HG03378 (cell line): Measurements from ENCODE around the gene PRF1.
"Not testable (repeated sequence)": the region's sequence is repeated elsewhere in the genome, so short reads cannot be mapped to it uniquely, and the experiment has no call there.

Experiments
- ATAC-seq: cut with Tn5 transposase; IDR thresholded peaks from one replicate; pipeline ENCODE4 v1.9.1; 2021; ENCODE audit warnings: mild to moderate bottlenecking, moderate library complexity; ENCODE audit not compliant: unreplicated experiment

The PRF1 gene

DNA sequence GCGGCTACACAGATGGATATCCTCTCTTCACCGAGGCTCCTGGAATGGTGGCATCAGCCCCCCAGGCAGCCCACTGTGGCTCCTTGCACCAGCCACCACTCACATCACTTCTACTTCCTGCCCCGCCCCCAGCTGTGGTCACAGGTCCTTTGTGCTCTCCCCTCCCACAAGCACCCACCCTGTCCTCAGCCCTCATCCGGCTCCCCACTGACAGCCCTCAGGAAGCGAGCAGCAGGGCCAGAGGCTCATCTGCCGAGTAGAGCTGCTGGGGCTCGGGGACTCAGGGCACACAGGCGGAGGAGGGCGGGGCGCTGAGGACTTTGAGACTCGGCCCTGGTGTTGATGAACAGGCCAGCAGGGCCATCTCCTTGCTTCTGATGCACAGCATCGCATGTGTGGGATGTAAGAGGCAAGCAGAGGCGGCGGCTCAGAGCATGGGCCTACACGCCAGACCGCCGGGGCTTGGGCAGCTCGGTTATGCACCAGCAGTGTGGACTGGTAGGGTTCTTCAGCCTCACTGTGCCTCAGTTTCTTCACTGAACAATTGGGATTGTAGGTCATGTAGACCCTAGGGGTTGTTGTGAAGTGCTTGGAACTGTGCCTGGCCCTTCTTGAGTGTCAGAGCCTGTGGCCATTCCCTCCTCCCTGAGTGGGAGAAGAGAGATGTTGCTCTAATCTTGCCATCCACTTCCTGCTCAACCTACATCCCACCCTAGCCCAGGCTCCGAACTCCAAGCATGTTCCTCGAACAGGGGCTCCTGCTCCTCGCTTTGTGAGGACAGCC, at the start of gene PRF1:
Gene PRF1, minus strand, starts transcription at position 77 of the 784 bp plus-strand sequence. CDS start 1,839 bp downstream, outside the sequence.
- no peak for ATAC-seq

GRCh38 chr10:70651661-70652060, 49.1 kb upstream of the PRF1 start:
- ATAC-seq, result no peak

- ATAC-seq, result no peak
Measured at GRCh38 chr10:70650718-70651117, 48.2 kb upstream of the PRF1 start.

- ATAC-seq, result no peak
Measured at GRCh38 chr10:70650104-70650503, 47.6 kb upstream of the PRF1 start.

DNA sequence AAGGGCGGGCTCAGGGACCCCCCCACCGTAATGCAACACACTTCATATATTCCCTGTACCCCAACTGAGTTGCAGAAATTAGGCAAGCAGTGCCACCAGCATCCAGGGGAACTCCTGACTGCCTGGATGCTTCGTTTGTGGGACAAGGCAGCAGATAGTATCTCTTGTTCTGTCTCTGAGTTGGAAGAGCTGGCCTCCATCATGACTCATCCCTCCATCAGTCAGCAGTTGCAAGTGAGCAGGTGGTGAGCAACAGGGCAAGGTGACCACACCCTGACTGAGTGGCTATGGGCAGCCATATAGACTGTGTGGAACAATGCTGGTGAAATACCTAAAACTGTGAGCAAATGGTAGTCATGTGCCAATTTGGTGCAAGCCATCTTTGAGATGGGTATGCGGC, 47.0 kb upstream of the PRF1 start:
- no peak for ATAC-seq

DNA sequence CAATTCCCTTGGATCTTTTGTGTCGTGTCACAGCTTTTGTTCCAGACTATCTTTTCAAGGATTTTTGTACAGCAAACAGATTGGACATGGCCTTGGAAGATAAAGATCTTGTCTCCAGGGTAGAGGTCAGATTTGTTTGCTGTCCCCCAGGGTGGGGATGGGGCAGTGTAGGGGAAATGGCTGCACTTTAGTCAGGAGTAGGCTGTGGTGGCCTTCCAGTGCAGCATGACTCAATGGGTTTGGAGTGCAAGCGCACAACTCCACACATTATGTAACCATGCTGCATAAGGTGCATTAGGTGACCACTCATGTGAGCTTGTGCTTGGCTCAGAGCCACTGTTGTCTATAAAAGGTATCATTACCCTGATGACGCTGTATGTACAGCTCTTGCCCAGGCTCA, 45.9 kb upstream of the PRF1 start:
- no peak for ATAC-seq

GRCh38 chr10:70647086-70647485, 44.5 kb upstream of the PRF1 start:
- no peak for ATAC-seq

- not testable (repeated sequence) for ATAC-seq
Measured at GRCh38 chr10:70644959-70645358, 42.4 kb upstream of the PRF1 start.

DNA sequence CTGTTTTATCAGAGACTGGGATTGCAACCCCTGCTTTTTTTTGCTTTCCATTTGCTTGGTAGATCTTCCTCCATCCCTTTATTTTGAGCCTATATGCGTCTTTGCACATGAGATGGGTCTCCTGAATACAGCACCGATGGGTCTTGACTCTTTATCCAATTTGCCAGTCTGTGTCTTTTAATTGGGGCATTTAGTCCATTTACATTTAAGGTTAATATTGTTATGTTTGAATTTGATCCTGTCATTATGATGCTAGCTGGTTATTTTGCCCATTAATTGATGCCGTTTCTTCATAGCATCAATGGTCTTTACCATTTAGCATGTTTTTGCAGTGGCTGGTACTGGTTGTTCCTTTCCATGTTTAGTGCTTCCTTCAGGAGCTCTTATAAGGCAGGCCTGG, 40.7 kb upstream of the PRF1 start:
- ATAC-seq, result not testable (repeated sequence)

DNA sequence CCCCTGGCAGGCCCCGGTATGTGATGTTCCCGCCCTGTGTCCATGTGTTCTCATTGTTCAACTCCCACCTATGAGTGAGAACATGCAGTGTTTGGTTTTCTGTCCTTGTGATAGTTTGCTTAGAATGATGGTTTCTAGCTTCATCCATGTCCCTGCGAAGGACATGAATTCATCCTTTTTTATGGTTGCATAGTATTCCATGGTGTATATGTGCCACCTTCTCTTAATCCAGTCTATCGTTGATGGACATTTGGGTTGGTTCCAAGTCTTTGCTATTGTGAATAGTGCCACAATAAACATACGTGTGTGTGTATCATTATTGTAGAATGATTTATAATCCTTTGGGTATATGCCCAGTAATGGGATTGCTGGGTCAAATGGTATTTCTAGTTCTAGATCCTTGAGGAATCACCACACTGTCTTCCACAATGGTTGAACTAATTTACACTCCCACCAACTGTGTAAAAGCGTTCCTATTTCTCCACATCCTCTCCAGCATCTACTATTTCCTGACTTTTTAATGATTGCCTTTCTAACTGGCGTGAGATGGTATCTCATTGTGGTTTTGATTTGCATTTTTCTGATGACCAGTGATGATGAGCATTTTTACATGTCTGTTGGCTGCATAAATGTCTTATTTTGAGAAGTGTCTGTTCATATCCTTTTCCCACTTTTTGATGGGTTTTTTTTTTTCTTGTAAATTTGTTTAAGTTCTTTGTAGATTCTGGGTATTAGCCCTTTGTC, 37.3 kb upstream of the PRF1 start:
- not testable (repeated sequence) for ATAC-seq

GRCh38 chr10:70634515-70634914, 32.0 kb upstream of the PRF1 start:
- not testable (repeated sequence) for ATAC-seq

- no peak for ATAC-seq
Measured at GRCh38 chr10:70634011-70634410, 31.5 kb upstream of the PRF1 start.

DNA sequence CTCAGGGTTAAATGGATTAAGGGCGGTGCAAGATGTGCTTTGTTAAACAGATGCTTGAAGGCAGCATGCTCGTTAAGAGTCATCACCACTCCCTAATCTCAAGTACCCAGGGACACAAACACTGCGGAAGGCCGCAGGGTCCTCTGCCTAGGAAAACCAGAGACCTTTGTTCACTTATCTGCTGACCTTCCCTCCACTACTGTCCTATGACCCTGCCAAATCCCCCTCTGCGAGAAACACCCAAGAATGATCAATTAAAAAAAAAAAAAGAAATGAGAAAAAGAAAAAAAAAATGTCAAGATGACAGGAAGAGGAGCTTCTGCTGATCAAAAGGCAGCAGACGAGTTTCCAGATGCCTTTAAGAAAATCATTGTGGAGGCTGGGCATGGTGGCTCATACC, 29.2 kb upstream of the PRF1 start:
- ATAC-seq, result not testable (repeated sequence)

- ATAC-seq, result no peak
Measured at GRCh38 chr10:70629338-70629737, 26.8 kb upstream of the PRF1 start.

DNA sequence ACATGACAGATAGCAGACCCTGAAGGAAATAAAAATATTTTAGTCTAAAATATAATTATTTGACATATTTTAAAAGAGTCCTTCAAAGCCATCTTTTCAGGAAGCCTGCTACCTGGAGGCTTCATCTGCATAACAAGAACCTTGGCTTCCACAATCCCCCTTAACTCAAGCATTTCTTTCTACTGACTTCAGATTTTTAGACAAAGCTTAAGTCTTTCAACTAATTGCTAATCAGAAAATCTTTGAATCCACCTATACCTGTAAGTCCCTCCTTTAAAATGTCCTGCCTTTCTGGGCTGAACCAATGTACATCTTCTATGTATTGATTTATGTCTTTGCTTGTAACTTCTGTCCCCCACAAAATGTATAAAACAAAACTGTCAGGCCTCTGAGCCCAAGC, 23.5 kb upstream of the PRF1 start:
- no peak for ATAC-seq

GRCh38 chr10:70622981-70623844, 20.7 kb upstream of the PRF1 start:
- ATAC-seq, result no peak

DNA sequence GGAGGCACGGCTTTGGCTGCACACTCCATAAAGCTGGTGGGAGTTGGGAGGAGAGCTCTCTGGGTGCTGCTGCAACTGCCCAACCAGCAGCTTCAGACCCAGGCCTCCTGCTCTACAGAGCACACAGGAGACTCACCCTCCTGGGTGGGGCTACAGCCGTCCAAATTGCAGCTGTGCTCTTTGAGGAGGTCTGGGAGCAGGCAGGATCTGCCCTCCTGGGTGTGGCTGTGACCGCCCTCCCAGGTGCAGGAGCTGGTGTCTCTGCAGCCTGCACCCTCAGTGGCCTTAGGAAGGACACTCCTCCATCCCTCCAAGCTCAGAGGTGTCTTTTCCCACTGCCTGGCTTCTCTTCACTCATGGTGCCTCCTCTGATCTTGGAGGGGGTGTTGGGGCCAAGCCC, 20.0 kb upstream of the PRF1 start:
- no peak for ATAC-seq

DNA sequence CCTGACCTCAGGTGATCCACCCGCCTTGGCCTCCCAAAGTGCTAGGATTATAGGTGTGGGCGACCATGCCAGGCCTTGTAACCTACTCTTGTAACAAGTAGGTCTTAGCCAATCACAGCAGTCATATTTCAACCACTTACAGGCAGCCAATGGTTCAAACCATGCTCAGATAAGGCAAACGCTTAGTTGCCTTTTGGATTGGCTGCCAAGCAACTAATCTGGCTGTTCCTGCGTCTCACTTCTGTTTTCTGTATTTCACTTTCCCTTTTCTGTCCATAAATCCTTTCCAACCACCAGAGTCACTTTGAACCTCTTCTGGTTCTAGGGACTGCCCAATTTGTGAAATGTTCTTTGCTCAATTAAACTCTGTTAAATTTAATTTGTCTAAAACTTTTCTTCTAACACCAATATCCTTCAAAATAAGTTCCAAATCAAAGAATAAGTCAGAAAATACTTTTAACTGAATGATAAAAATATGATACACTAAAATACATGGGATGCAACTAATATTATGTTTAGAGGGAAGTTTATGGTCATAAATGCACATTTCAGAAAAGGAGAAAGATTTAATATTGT, 19.1 kb upstream of the PRF1 start:
- ATAC-seq, result no peak

DNA sequence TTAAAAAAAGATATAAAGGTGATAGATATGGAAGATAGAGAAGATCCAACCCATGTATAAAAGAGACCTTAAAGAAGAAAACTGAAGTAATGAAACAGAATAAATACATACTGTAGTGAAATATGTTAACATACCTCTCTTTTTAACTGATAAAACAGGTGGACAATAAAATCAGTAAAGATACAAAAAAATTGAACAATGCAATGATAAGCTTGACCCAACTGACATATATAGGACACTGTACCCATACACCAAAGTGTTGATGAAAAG, 17.4 kb upstream of the PRF1 start:
- ATAC-seq, result no peak

DNA sequence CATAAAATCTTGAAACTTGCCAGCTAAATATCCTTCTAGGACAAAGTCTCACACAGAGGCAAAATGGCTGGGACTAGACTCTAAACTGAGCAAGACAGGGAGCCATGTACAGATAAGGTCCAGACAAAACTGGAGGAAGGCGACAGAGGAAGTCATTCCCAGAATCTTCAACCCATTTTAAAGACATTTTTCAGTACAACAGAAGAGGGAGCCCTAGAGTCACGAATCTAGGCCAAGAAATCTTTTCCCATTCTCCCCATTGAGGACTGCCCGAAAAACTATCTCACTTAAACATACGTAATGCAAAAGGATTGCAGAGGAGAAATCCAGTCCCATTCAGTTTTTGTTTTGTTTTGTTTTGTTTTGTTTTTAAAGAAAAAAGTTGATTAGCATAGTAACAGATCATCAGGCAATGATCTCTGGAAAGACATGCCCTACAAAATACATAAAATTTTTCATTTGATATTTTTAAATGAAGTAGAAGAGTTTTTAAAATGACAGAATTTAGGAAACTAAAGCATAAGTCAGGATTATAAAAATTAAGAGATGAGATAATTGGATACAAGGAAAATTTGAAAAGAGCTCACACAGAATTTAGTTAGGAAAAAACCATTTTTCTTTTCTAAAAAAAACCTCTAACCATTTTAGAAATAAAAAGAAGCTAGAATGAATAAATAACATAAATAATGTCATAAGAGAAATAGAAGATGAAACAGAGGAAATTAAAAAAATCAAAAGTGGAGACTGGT, 16.9 kb upstream of the PRF1 start:
- no peak for ATAC-seq

DNA sequence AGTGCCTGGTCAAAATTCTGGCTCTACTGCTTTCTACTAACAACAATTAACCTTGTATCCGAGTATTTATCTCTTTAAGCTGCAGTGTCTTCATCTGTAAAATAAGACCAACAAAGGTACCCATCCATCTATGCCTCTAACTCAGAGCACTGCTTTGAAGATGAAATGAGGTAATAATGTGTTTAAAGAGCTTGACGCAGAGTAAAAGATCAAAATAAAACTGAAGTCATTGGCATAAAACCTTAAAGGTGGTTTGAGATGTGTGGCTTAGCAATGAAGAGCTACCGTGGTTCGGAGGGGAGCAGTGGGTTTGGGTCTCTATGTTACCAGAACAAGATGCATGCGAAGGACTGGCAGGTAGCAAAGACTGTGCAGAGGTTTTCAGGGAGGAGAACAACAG, 16.1 kb upstream of the PRF1 start:
- ATAC-seq, result no peak
